Middle frontal gyrus (tissue), 1 donor: Measurements from ENCODE around the gene GSTA1.
"Not testable (repeated sequence)": the region's sequence is repeated elsewhere in the genome, so short reads cannot be mapped to it uniquely, and the experiment has no call there.

ENCODE experiments used
- DNase-seq: peaks from one replicate; pipeline ENCODE4 v3.0.0-alpha.2; 2015; ENCODE audit warnings: low spot score; ENCODE audit errors: extremely low spot score

The GSTA1 gene

GRCh38 chr6:52809777-52810176 lies 6.2 kb upstream of the GSTA1 start:
- not testable (repeated sequence) for DNase-seq

DNA sequence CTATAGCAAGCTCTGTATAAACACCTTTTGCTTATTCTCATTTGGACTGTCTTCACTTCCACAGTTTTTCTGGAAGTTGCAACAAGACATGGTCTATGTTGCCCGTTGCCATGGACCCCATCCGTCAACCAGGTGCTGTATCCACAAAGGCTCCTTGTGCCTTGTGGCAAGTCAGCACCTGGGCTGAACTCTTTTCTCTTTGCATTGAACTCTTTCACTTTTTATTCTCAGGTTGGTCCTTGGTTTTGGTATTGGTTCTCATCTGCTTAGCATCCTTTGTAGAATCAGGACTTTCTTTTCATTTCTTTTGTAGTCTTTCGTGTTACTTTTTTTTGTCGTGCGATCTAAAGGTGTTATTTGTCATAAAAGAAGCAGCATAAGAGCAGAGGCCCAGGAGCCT lies 5.0 kb upstream of the GSTA1 start:
- DNase-seq = no peak

GRCh38 chr6:52802806-52803205 lies 810 bp downstream of the GSTA1 start:
- no peak for DNase-seq

GRCh38 chr6:52801188-52801841 lies 2.3 kb downstream of the GSTA1 start:
- DNase-seq = no peak

DNA sequence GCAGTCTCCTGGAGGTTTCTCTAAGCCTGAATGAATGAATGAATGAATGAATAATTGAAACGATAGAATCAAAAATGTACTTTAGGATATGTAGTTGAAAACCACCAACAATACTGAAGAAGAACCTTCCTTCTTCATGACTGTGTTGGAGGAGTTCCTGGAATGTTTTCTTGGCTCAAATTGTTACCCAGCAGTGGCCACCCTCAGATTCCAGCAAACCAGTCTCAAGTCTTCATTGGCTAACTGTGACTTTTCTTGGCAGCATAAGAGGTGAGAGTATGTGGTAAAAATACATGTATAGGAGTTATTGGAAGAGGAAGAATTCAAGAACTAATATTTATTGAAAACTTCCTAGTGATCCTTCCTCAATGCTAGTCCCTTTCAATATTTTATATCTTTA lies 4.3 kb downstream of the GSTA1 start:
- DNase-seq = not testable (repeated sequence)

- DNase-seq = not testable (repeated sequence)
Measured at GRCh38 chr6:52794366-52794765, 9.2 kb downstream of the GSTA1 start.

- no peak for DNase-seq
Measured at GRCh38 chr6:52790861-52791260, 12.8 kb downstream of the GSTA1 start.

- not testable (repeated sequence) for DNase-seq
Measured at GRCh38 chr6:52789658-52790057, 14.0 kb downstream of the GSTA1 start.

DNA sequence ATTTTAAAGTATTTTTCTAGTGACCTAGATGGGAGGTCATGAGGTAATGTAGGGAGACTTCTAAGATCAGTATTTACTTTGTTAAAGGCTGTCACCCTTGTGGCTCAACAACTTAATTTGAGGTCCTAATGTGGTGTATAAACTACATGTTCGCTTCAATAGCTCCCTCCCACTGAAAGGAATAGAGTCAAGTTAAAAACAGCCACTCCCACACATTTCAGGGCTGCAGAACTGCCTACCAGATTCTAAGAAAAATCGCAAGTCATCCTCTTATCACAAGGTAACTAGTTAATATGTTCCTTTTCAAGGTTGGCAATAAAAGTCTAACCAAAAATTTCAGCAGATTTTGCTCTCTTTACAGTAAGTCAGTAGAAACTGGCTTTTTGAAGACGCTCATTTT lies 15.1 kb downstream of the GSTA1 start:
- DNase-seq = no peak

- no peak for DNase-seq
Measured at GRCh38 chr6:52787917-52788316, 15.7 kb downstream of the GSTA1 start.

DNA sequence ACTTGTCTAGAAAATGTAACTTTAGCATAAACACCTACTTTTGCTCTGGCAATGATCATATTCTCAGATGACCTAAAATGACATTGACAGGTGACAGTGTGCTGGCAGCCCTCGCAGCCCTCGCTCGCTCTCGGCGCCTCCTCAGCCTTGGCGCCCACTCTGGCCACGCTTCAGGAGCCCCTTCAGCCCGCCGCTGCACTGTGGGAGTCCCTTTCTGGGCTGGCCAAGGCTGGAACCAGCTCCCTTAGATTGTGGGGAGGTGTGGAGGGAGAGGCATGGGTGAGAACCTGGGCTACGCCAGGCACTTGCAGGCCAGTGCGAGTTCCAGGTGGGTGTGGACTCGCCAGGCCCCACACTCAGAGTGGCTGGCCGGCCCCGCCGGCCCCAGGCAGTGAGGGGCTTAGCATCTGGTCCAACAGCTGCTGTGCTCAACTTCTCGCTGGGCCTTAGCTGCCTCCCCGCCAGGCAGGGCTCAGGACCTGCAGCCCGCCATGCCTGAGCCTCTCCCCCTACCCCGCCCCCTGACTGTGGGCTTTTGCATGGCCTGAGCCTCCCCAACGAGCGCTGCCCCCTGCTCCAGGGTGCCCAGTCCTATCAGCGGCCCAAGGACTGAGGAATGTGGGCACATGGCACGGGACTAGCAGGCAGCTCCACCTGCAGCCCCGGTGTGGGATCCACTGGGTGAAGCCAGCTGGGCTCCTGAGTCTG lies 17.2 kb downstream of the GSTA1 start:
- no peak for DNase-seq

GRCh38 chr6:52782696-52783274 lies 20.8 kb downstream of the GSTA1 start:
- DNase-seq = not testable (repeated sequence)

- not testable (repeated sequence) for DNase-seq
Measured at GRCh38 chr6:52782209-52782608, 21.4 kb downstream of the GSTA1 start.

GRCh38 chr6:52779237-52779636 lies 24.4 kb downstream of the GSTA1 start:
- DNase-seq = no peak

GRCh38 chr6:52776711-52777351 lies 26.8 kb downstream of the GSTA1 start:
- DNase-seq = not testable (repeated sequence)

DNA sequence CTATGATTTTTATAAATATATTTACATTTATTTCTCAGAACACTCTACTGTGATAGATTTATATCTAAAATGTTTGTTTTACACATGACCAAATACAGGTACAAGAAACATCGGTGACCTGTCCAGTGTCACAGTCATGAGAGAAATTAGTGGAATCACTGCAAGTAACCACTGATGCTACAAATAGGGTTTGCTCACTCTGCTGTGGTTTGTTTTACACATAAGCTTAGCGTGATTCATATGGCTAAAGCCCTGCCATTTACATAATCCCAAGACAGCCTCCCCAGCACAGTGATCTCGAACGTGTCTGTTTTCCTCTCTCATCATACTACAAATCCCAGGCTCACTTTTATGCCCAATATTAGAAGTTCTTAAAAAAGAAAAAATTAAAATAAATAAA lies 34.2 kb downstream of the GSTA1 start:
- DNase-seq = not testable (repeated sequence)

DNA sequence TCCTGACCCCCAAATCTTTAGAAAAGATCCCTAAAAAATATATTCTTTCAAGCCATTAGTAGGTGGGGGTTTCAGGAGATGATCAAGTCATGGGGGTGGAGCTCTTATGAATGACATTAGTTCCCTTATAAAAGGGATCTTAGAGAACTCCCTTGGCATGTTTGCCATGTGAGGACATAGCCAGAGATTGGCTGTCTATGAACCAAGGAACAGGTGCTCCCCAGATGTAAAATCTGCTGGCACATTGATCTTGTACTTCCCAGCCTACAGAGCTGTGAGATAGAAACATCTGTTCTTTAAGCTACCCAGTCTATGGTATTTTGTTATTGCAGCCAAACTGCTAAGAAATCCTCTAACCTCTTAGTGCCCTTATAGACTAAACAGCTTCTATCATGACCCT lies 36.0 kb downstream of the GSTA1 start:
- DNase-seq = not testable (repeated sequence)

DNA sequence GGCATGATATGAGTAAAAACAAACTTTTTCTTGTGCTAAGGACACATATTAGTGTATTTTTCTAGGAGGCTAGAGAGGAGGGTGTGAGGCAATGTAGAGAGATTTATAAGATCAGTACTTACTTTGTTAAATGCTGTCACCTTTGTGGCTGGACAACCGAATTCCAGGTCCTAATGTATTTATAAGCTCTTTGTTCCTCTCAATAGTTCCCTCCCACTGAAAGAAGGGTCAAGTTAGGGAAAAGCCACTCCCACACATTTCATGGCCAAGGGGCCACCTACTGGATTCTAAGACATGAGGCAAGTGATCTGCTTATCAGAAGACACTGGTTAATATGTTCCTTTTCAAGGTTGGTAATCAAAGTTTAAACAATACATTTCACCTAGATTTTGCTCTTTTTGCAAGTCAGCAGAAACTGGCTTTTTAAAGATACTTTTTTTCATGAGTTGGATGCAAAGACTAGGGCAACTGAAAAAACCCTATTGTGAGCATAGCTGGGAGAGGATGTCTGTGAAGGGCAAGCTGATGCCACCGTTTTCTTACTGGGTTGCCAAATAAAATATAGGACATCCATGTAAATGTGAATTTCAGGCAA lies 40.2 kb downstream of the GSTA1 start, which contains the start of gene GSTA2:
Gene GSTA2 (minus strand): TSS at position 154 of the 595 bp plus-strand sequence. CDS start 5,528 bp downstream, outside the sequence.
- DNase-seq = not testable (repeated sequence)

- not testable (repeated sequence) for DNase-seq
Measured at GRCh38 chr6:52761673-52762491, 41.7 kb downstream of the GSTA1 start.

GRCh38 chr6:52760105-52760765 lies 43.4 kb downstream of the GSTA1 start:
- DNase-seq = no peak
